B cell (primary cell): ENCODE measurements around the gene FADS2.

Experiments used
- EZH2 ChIP-seq: IDR thresholded peaks from 2 replicates; pipeline ENCODE4 v1.6.1; 2012; ENCODE audit warnings: borderline replicate concordance, low read depth, mild to moderate bottlenecking, moderate library complexity, low read length; ENCODE audit not compliant: insufficient read depth, poor library complexity, severe bottlenecking
- TF ChIP-seq, protein P1 (sequence below): fragments of 200-600 bp; IDR thresholded peaks from one replicate; pipeline ENCODE4 v1.8.0; 2022; ENCODE audit warnings: antibody characterized with exemption, mild to moderate bottlenecking

DNA sequence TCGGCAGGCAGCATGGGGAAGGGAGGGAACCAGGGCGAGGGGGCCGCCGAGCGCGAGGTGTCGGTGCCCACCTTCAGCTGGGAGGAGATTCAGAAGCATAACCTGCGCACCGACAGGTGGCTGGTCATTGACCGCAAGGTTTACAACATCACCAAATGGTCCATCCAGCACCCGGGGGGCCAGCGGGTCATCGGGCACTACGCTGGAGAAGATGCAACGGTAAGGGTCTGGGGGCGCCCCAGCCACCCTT, 204 bp downstream of the FADS2 start:
- TF ChIP-seq, protein P1, sequence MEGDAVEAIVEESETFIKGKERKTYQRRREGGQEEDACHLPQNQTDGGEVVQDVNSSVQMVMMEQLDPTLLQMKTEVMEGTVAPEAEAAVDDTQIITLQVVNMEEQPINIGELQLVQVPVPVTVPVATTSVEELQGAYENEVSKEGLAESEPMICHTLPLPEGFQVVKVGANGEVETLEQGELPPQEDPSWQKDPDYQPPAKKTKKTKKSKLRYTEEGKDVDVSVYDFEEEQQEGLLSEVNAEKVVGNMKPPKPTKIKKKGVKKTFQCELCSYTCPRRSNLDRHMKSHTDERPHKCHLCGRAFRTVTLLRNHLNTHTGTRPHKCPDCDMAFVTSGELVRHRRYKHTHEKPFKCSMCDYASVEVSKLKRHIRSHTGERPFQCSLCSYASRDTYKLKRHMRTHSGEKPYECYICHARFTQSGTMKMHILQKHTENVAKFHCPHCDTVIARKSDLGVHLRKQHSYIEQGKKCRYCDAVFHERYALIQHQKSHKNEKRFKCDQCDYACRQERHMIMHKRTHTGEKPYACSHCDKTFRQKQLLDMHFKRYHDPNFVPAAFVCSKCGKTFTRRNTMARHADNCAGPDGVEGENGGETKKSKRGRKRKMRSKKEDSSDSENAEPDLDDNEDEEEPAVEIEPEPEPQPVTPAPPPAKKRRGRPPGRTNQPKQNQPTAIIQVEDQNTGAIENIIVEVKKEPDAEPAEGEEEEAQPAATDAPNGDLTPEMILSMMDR, result no peak
- TF ChIP-seq EZH2, result no peak
